A549 (cell line): ENCODE results near the gene NAV3. TPM values are rescaled to one million over a fixed set of nuclear protein-coding genes. Genes with fewer than 3 reads are reported as not detected.

Experiments used
- ATAC-seq, 2 experiments: fragments of 200-7000 bp in 1 of 2; fragments of >200 bp in 1 of 2; cut with Nextera tagmentation in 1 of 2; cut with Tn5 transposase in 1 of 2; 3 replicates each; pipeline versions ENCODE4 v1.8.0 to v1.9.1; 2018 to 2020; ENCODE audit warnings: mild to moderate bottlenecking in 1 of 2, moderate library complexity in 1 of 2
- CTCF ChIA-PET: fragments of 300-600 bp; sonication (Branson Sonifier 250); formaldehyde crosslinking; extraction: SDS; loops from one replicate; lab custom pipeline; 2021; ENCODE audit warnings: antibody characterized with exemption, inconsistent platforms; lab: Yijun Ruan, JAX
- POLR2A ChIA-PET: fragments of 350-600 bp; formaldehyde crosslinking; extraction: SDS; loops from one replicate; lab custom pipeline; 2021; ENCODE audit warnings: antibody characterized with exemption, inconsistent platforms; lab: Yijun Ruan, JAX
- DNase-seq, 2 experiments: peaks; one replicate each; pipeline versions ENCODE4 v3.0.0 to v3.0.0-alpha.2; 2011 to 2016; ENCODE audit warnings: low read depth in 1 of 2, low spot score in 1 of 2
- FAIRE-seq: peaks from 2 replicates; lab custom pipeline; 2011; peaks lifted over from hg19 to GRCh38; lab: Jason Lieb, UNC
- H3K27ac ChIP-seq, 2 experiments: fragments of >200 bp; sonication (Bioruptor Twin); formaldehyde crosslinking; 3 replicates each; pipeline ENCODE4 v1.5.1; 2016 to 2017
- H3K4me1 ChIP-seq: fragments of >200 bp; sonication (Bioruptor Twin); formaldehyde crosslinking; 3 replicates; pipeline ENCODE4 v1.6.1; 2016
- H3K4me2 ChIP-seq: fragments of >200 bp; sonication (Bioruptor Twin); formaldehyde crosslinking; 3 replicates; pipeline ENCODE4 v1.6.1; 2016
- H3K4me3 ChIP-seq: fragments of >200 bp; sonication (Bioruptor Twin); formaldehyde crosslinking; 3 replicates; pipeline ENCODE4 v1.5.1; 2016
- H3K9me3 ChIP-seq: fragments of >200 bp; sonication (Bioruptor Twin); formaldehyde crosslinking; 3 replicates; pipeline ENCODE4 v1.6.1; 2016
- FOSL2 ChIP-seq, 2 experiments: fragments of 450-650 bp in 1 of 2; fragments of >200 bp in 1 of 2; sonication (Bioruptor Twin) in 1 of 2; formaldehyde crosslinking; IDR thresholded peaks; 2 replicates each; pipeline versions ENCODE4 v1.5.0 to v1.6.1; 2016 to 2020; ENCODE audit warnings: mild to moderate bottlenecking in 1 of 2, moderate library complexity in 1 of 2
- HDAC2 ChIP-seq: fragments of 200-600 bp; sonication (generic); IDR thresholded peaks from 2 replicates; pipeline ENCODE4 v1.6.1; 2016
- HEYL ChIP-seq: fragments of 250-450 bp; sonication (Bioruptor Pico); IDR thresholded peaks from 2 replicates; pipeline ENCODE4 v1.8.0; 2021; ENCODE audit warnings: mild to moderate bottlenecking, moderate library complexity
- KDM1A ChIP-seq: fragments of 200-600 bp; sonication (generic); IDR thresholded peaks from 2 replicates; pipeline ENCODE4 v1.6.1; 2016; ENCODE audit warnings: low read depth, mild to moderate bottlenecking
- MAFK ChIP-seq: fragments of 450-650 bp; IDR thresholded peaks from 2 replicates; pipeline ENCODE4 v1.6.1; 2014; ENCODE audit not compliant: partially characterized antibody
- MAZ ChIP-seq: fragments of 150-350 bp; IDR thresholded peaks from 2 replicates; pipeline ENCODE4 v1.6.1; 2014; ENCODE audit warnings: antibody characterized with exemption, low read depth, low read length, borderline replicate concordance
- NFE2L2 ChIP-seq: fragments of 150-350 bp; conservative IDR thresholded peaks from 2 replicates; pipeline ENCODE4 v1.6.1; 2014; ENCODE audit warnings: low read length
- SMC3 ChIP-seq: fragments of >200 bp; sonication (Bioruptor Twin); formaldehyde crosslinking; IDR thresholded peaks from 3 replicates; pipeline ENCODE4 v1.6.1; 2018; ENCODE audit warnings: inconsistent platforms
- TFCP2L1 ChIP-seq: fragments of 250-450 bp; sonication (Bioruptor Pico); IDR thresholded peaks from 2 replicates; pipeline ENCODE4 v1.5.0; 2021; ENCODE audit warnings: mild to moderate bottlenecking
- ZC3H11A ChIP-seq: fragments of 450-650 bp; IDR thresholded peaks from 2 replicates; pipeline ENCODE4 v1.6.1; 2014; ENCODE audit warnings: antibody characterized with exemption, mild to moderate bottlenecking
- ZFP36 ChIP-seq: fragments of 450-650 bp; IDR thresholded peaks from 2 replicates; pipeline ENCODE4 v1.6.1; 2014; ENCODE audit warnings: borderline replicate concordance; ENCODE audit not compliant: partially characterized antibody
- ZNF302 ChIP-seq: fragments of 250-450 bp; sonication (Bioruptor Pico); IDR thresholded peaks from 2 replicates; pipeline ENCODE4 v1.9.0; 2021; ENCODE audit warnings: inconsistent platforms, mild to moderate bottlenecking, moderate library complexity
- ZSCAN20 ChIP-seq: fragments of 250-450 bp; sonication (Bioruptor Pico); IDR thresholded peaks from 2 replicates; pipeline ENCODE4 v1.8.0; 2022; ENCODE audit warnings: mild to moderate bottlenecking, moderate library complexity
- WGBS: methylation state at CpG from one replicate; pipeline ENCODE4 v1.1.6; 2017; ENCODE audit errors: missing lambda C conversion rate; 5-methylcytosine and 5-hydroxymethylcytosine counted together
- polyA plus RNA-seq, 4 experiments: library from polyadenylated mRNA; depleted of rRNA in 3 of 4; stranded (reverse); fragments of >200 nt; fragmentation: RNase III in 1 of 4; extraction: RNeasy Plus Mini Kit Qiagen cat#74134 plus additional on column Dnase treatment in 1 of 4; gene quantifications; 2 replicates in 3 of 4; 3 replicates in 1 of 4; pipeline ENCODE4 v1.2.3, GENCODE V29; 2011 to 2017
- TF ChIP-seq, protein P1 (sequence below): fragments of 200-600 bp; sonication (generic); IDR thresholded peaks from 2 replicates; pipeline ENCODE4 v1.6.1; 2016; ENCODE audit warnings: antibody characterized with exemption, mild to moderate bottlenecking, moderate library complexity
- TF ChIP-seq, protein P2 (sequence below): fragments of >200 bp; sonication (Bioruptor Twin); formaldehyde crosslinking; IDR thresholded peaks from 2 replicates; pipeline ENCODE4 v1.6.1; 2016
- TF ChIP-seq, protein P3 (sequence below): IDR thresholded peaks from 2 replicates; pipeline ENCODE4 v1.6.1; 2012

The NAV3 gene
- polyA plus RNA-seq, 2 of the 4 experiments (the other 2 are of a cell fraction): 8.6 to 9.7 TPM

DNA sequence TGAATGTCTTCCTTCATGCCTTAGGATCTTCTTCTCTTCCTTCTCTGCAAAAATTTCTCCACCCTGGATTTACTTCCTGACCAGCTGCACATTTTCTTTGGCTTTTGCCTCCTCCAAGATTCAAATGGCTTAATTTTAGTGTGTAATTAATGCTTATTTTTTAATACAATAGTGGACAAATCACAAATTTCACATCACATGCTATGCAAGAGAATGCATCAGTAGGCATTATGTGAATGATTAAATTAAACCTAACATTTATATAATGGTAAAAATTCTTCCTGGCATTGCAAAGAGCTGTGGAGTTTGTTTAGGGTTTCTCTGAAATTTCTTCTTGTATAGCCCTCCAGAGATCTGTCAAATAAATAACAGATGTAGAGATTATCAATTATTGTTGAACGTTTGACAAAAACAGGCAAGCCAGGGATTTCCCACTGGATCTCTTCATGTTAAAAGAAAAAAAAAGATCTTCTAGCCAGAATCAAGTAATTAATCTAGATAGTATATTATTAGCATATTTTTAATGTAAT, 84.4 kb downstream of the NAV3 start:
- ATAC-seq: no peak
- ChIA-PET CTCF (interaction anchor here (1.5 to 2.3 kb wide), 2 partner anchors 11 to 190 kb away, joined by 4 to 11 read pairs; no protein-coding TSS in a partner anchor), POLR2A (no interaction called here)
- TF ChIP-seq MAFK: no peak
- Histone ChIP-seq H3K9me3 (no peaks in the 10 kb centered on the region), H3K4me1 (no peaks in the 10 kb centered on the region), H3K27ac (no peak overlapping the region), H3K4me2 (no peak overlapping the region), H3K4me3 (no peak overlapping the region)
- WGBS: 2% methylated on average over 1 of the region's 1 CpG
- no peak for DNase-seq
- FAIRE-seq: no peak

DNA sequence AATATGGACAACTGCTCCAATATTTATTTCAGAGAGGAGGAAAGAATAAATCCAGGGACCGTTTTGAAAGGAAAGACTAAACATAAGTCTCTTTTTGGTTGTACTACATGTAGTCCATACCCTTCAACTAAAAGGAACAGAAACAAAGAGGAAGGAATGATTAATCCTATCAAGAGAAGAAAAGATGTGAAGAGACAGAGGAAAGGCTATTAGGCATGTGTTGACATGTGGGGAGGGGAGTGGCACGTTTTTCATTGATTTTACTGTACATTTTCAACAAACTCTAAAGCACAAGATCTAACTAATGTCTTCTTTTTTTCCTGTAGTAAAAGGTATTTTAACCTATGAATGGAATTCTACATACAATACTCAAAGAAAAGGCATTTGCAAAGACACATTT, 85.6 kb downstream of the NAV3 start:
- FAIRE-seq (no peak), DNase-seq (no peak), ATAC-seq (no peak)
- 39% methylated on average over 2 of the region's 2 CpGs for WGBS
- Histone ChIP-seq H3K4me2 (no peak overlapping the region), H3K4me3 (no peak overlapping the region), H3K4me1 (no peaks in the 10 kb centered on the region), H3K9me3 (no peaks in the 10 kb centered on the region), H3K27ac (no peak overlapping the region)
- POLR2A ChIA-PET: no interaction called here
- TF ChIP-seq, protein P1, sequence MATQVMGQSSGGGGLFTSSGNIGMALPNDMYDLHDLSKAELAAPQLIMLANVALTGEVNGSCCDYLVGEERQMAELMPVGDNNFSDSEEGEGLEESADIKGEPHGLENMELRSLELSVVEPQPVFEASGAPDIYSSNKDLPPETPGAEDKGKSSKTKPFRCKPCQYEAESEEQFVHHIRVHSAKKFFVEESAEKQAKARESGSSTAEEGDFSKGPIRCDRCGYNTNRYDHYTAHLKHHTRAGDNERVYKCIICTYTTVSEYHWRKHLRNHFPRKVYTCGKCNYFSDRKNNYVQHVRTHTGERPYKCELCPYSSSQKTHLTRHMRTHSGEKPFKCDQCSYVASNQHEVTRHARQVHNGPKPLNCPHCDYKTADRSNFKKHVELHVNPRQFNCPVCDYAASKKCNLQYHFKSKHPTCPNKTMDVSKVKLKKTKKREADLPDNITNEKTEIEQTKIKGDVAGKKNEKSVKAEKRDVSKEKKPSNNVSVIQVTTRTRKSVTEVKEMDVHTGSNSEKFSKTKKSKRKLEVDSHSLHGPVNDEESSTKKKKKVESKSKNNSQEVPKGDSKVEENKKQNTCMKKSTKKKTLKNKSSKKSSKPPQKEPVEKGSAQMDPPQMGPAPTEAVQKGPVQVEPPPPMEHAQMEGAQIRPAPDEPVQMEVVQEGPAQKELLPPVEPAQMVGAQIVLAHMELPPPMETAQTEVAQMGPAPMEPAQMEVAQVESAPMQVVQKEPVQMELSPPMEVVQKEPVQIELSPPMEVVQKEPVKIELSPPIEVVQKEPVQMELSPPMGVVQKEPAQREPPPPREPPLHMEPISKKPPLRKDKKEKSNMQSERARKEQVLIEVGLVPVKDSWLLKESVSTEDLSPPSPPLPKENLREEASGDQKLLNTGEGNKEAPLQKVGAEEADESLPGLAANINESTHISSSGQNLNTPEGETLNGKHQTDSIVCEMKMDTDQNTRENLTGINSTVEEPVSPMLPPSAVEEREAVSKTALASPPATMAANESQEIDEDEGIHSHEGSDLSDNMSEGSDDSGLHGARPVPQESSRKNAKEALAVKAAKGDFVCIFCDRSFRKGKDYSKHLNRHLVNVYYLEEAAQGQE: no peak
- TF ChIP-seq SMC3 (no peak), ZSCAN20 (CRISPR knock-in tag) (no peak), KDM1A (no peak)
- CTCF ChIA-PET: interaction anchor here (1.5 to 2.3 kb wide), 2 partner anchors 9 to 10 kb away, joined by 6 to 11 read pairs; no protein-coding TSS in a partner anchor

DNA sequence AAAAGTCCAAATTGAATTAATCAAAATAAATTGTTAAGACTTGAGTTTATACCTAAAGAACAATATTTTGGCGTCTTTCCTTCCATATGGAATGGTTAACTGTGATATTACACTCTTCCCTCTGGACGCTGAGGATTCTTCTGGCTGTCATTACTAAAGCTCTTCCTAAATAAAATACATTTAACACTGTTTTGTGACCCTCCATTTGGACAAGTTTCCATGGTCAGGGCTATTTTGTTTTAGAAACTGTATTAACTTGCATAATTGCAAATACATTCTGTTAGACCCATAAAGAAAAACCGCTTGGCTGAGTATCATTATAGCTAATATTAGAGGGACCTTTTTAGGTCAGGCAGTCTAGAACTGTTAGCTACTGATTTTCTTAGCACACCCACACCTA, 87.4 kb downstream of the NAV3 start:
- POLR2A ChIA-PET: no interaction called here
- CTCF ChIA-PET: interaction anchor here (0.9 to 1.5 kb wide), 2 partner anchors 7 to 21 kb away, joined by 3 to 6 read pairs; no protein-coding TSS in a partner anchor
- FAIRE-seq: no peak
- no peak for ATAC-seq
- WGBS: 53% methylated on average over 3 of the region's 3 CpGs
- Histone ChIP-seq H3K4me1 (no peaks in the 10 kb centered on the region), H3K4me2 (no peak overlapping the region), H3K27ac (no peak overlapping the region), H3K4me3 (no peak overlapping the region), H3K9me3 (no peaks in the 10 kb centered on the region)
- no peak for TF ChIP-seq ZFP36
- TF ChIP-seq, protein P2, sequence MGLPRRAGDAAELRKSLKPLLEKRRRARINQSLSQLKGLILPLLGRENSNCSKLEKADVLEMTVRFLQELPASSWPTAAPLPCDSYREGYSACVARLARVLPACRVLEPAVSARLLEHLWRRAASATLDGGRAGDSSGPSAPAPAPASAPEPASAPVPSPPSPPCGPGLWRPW: no peak
- TF ChIP-seq HDAC2: no peak
- no peak for TF ChIP-seq MAZ
- TF ChIP-seq KDM1A: no peak
- no peak for TF ChIP-seq ZSCAN20 (CRISPR knock-in tag)
- TF ChIP-seq ZNF302 (CRISPR knock-in tag): no peak
- TF ChIP-seq, protein P3, sequence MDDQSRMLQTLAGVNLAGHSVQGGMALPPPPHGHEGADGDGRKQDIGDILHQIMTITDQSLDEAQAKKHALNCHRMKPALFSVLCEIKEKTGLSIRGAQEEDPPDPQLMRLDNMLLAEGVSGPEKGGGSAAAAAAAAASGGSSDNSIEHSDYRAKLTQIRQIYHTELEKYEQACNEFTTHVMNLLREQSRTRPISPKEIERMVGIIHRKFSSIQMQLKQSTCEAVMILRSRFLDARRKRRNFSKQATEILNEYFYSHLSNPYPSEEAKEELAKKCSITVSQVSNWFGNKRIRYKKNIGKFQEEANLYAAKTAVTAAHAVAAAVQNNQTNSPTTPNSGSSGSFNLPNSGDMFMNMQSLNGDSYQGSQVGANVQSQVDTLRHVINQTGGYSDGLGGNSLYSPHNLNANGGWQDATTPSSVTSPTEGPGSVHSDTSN: no peak
- TF ChIP-seq NFE2L2: no peak
- no peak for TF ChIP-seq HEYL (CRISPR knock-in tag)
- TF ChIP-seq FOSL2 (IDR thresholded peaks at IDR 0.05): no peak
- TF ChIP-seq FOSL2 (CRISPR knock-in tag; IDR thresholded peaks at IDR 0.05): no peak
- no peak for TF ChIP-seq ZC3H11A
- TF ChIP-seq TFCP2L1 (CRISPR knock-in tag): no peak
- no peak for DNase-seq
